ENCODE data around the gene CDK2. TPM values are rescaled to one million over a fixed set of nuclear protein-coding genes. Genes with fewer than 3 reads are reported as not detected.

Gene CDK2
- total RNA-seq, 2 donors from 2014 or later = 24.3 to 28.2 TPM

DNA sequence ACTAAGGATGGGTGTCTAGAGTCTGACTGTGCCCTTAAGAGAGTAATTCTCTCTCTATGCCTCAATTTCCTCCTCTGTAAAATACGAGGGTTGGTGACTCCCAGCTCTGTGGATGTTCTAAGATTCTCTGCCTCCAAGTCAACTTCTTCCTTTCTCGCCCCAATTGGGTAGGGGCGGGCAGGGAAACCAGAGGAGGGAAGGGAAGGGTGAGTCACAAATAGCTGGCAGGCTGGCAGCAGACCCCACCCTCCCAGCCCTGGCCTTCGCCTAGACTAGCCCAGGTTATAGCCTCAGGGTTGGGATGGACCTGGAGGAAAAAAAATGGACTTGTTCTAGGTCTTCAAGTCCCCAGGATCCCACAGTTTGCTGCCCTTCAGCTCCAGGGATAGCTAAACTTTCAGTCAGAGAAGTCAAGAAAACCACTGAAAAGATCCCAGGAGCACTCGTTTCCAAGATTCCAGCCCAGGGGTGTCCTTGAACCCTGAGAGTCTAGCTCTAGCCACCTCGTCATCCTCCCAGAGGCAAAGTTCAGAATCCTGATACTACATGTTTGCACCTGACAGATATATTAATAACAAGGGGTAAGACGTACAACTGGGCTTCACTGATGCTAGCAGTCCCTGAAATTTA, 33.3 kb upstream of the CDK2 start:
- TF ChIP-seq POLR2AphosphoS5 (IDR thresholded peaks at IDR 0.05) (peak; percentile 41), POLR2A (IDR thresholded peaks at IDR 0.05) (peak; percentile 75)
- TF ChIP-seq, protein P1, sequence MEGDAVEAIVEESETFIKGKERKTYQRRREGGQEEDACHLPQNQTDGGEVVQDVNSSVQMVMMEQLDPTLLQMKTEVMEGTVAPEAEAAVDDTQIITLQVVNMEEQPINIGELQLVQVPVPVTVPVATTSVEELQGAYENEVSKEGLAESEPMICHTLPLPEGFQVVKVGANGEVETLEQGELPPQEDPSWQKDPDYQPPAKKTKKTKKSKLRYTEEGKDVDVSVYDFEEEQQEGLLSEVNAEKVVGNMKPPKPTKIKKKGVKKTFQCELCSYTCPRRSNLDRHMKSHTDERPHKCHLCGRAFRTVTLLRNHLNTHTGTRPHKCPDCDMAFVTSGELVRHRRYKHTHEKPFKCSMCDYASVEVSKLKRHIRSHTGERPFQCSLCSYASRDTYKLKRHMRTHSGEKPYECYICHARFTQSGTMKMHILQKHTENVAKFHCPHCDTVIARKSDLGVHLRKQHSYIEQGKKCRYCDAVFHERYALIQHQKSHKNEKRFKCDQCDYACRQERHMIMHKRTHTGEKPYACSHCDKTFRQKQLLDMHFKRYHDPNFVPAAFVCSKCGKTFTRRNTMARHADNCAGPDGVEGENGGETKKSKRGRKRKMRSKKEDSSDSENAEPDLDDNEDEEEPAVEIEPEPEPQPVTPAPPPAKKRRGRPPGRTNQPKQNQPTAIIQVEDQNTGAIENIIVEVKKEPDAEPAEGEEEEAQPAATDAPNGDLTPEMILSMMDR (IDR thresholded peaks at IDR 0.05) = no peak
- intact Hi-C loops (cut with DNase I) = no loop called here
- Histone ChIP-seq H3K36me3 (no peaks in the 10 kb centered on the region), H3K4me1 (replicated peaks) (peaks cover 4% of the 10 kb centered on the region), H3K4me3 (peak overlapping the region in 1 of 2 donors; percentile 73), H3K27ac (peak overlapping the region; percentile 94 to 97), H3K27me3 (replicated peaks; ENCODE audit: insufficient read depth) (no peaks in the 10 kb centered on the region), H3K9me3 (no peaks in the 10 kb centered on the region)
- peak; percentile 55 for DNase-seq (ENCODE audit: low spot score)
- WGBS = 41% methylated on average over 7 of the region's 7 CpGs

DNA sequence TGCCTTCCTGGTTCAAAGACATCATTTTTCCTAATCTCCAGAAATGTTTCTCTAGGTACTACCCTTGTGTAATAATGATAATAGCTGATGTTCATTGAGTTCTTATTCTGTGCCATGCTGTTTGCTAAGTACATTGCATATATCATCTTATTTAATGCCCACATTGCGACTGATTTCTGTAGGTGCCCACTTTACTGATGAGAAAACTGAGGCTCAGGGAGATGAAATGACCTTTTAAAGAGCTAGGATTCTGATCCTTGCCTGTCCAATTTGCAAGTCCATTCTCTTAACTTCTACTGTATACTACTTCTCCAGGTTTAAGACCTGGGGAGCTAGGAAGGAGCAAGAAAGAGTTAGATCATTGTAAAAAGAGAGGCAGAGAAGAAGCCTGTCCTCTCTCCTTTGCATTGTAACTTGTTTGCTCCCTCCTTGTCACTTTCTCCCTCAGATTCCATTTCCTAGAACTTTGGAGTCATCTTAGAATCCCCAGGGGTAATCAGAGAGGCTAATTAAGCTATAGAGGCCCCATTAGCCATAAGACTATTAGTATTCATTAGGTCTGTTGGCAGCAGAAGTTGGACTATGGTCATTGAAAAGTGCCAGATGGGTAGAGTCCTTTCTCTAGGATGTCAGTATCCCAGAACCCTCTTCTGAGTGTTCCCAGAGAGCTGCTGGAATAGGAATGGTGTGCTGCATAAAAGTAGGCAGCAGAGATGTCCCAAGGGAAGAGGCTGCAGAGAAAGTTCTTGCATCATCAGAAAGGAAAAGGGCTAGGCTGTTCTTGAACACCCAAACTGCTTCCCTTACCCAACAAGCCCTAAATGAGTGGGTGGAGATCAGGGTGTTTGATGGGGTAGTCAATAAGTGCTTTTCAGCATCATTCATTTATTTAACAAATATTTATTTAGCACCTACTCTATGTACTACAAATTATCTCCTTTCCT, 32.6 kb upstream of the CDK2 start:
- intact Hi-C loops (cut with DNase I) = no loop called here
- no peak for DNase-seq (ENCODE audit: low spot score)
- no peaks in the 10 kb centered on the region for H3K27me3 ChIP-seq (replicated peaks; ENCODE audit: insufficient read depth)
- 95% methylated on average over 1 of the region's 1 CpG for WGBS
- H3K36me3 ChIP-seq = no peaks in the 10 kb centered on the region
- H3K9me3 ChIP-seq = no peaks in the 10 kb centered on the region
- no peak overlapping the region for H3K27ac ChIP-seq
- TF ChIP-seq POLR2A (IDR thresholded peaks at IDR 0.05) (no peak), POLR2AphosphoS5 (IDR thresholded peaks at IDR 0.05) (no peak)
- TF ChIP-seq, protein P1 (IDR thresholded peaks at IDR 0.05) = no peak
- H3K4me3 ChIP-seq = no peak overlapping the region
- H3K4me1 ChIP-seq (replicated peaks) = peaks cover 4% of the 10 kb centered on the region

DNA sequence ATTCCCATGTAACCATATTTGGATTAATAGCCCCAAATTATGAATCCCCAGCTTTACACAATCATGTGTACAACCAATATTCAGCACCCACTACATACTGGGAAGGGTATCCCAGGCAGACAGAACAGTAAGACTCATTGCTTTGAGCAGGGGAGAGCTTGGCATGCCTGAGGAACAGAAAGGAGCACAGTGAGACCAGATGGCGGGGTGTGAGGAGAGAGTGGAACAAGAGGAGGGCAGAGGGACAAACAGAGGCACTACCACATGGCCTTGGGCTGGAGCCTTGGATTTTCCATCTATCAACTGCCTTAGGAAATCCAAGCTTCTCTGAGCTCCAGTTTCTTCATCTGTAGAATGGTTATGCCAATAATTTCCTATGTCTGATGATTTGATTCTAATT, 31.9 kb upstream of the CDK2 start:
- TF ChIP-seq POLR2A (IDR thresholded peaks at IDR 0.05) = no peak
- no peak for TF ChIP-seq POLR2AphosphoS5 (IDR thresholded peaks at IDR 0.05)
- TF ChIP-seq, protein P1 (IDR thresholded peaks at IDR 0.05) = no peak
- H3K4me1 ChIP-seq (replicated peaks) = peaks cover 4% of the 10 kb centered on the region
- H3K27ac ChIP-seq = no peak overlapping the region
- no peak overlapping the region for H3K4me3 ChIP-seq
- no peaks in the 10 kb centered on the region for H3K9me3 ChIP-seq
- 100% methylated on average over 1 of the region's 1 CpG for WGBS
- H3K27me3 ChIP-seq (replicated peaks; ENCODE audit: insufficient read depth) = no peaks in the 10 kb centered on the region
- H3K36me3 ChIP-seq = no peaks in the 10 kb centered on the region
- intact Hi-C loops (cut with DNase I) = no loop called here
- no peak for DNase-seq (ENCODE audit: low spot score)

DNA sequence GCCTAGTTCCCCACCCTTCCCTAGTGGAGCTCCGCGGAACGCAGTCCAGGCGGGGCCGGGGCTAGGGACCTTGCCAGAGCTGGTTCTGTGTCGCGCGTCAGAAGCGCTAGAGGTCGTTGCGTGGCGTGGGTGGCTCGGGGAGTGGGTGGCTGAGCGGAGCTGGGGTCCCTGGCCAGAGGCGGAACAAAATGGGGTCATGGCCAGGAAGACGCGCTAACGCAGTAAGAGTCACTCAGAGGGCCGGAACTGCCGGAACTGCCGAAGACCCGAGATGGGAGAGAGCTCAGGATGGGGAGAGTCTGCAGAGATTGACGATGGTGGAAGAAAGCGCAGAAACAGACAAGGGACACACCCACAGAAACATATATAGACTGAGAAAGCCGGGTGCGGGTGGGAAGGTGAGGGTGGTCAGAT, 30.9 kb upstream of the CDK2 start:
- 56% methylated on average over 26 of the region's 26 CpGs for WGBS
- no peaks in the 10 kb centered on the region for H3K36me3 ChIP-seq
- DNase-seq (ENCODE audit: low spot score) = no peak
- H3K9me3 ChIP-seq = no peaks in the 10 kb centered on the region
- intact Hi-C loops (cut with DNase I) = no loop called here
- TF ChIP-seq POLR2A (IDR thresholded peaks at IDR 0.05) = no peak
- TF ChIP-seq POLR2AphosphoS5 (IDR thresholded peaks at IDR 0.05) = no peak
- TF ChIP-seq, protein P1 (IDR thresholded peaks at IDR 0.05) = no peak
- H3K4me1 ChIP-seq (replicated peaks) = peaks cover 4% of the 10 kb centered on the region
- H3K27me3 ChIP-seq (replicated peaks; ENCODE audit: insufficient read depth) = no peaks in the 10 kb centered on the region
- H3K4me3 ChIP-seq = no peak overlapping the region
- peak overlapping the region in 1 of 2 donors; percentile 33 for H3K27ac ChIP-seq
